Measurements from ENCODE around the gene AFAP1L2. TPM values are rescaled to one million over a fixed set of nuclear protein-coding genes. Genes with fewer than 3 reads are reported as not detected.

The AFAP1L2 gene
- total and polyA plus RNA-seq, 12 donors, result 2.9 to 5.0 (median 4.3) TPM

DNA sequence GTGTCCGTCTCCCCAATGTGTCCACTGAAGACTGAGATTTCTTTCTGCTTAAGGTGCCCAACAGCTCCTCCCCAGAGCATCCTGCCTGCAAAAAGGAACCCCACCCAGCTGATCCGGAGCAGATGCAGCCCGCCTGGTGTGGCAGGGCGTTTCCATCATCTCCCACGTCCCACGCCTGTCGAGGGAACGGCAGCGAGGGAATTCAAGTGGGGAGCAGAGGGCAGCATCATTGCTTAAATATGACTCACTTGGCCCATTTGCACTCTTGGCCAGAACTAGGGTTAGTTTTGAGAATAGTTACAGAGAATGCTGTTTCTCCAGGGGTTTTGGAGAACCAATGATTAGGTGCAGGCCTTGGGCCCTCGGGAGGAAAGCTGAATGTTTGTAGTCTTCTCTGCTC, 144.5 kb downstream of the AFAP1L2 start:
- no peaks in the 10 kb centered on the region for H3K27me3 ChIP-seq
- intact Hi-C loops (cut with DNase I), result loop anchor here in 2 of 10 donors (5.0 to 10.0 kb wide), 2 partner anchors 78 to 85 kb away; partner anchors contain the start of genes CCDC186 (in 1 of the 2) and TDRD1 (in 1 of the 2)
- H3K4me3 ChIP-seq, result no peak overlapping the region
- ATAC-seq (peak; percentile 42 to 91 (median 66)), DNase-seq (peak; percentile 42 to 52)
- H3K27ac ChIP-seq, result peak overlapping the region in 2 of 10 donors; percentile 31 to 41
- 70 to 74% methylated on average over 10 of the region's 10 CpGs for WGBS, 2 donors
- TF ChIP-seq, protein P1, sequence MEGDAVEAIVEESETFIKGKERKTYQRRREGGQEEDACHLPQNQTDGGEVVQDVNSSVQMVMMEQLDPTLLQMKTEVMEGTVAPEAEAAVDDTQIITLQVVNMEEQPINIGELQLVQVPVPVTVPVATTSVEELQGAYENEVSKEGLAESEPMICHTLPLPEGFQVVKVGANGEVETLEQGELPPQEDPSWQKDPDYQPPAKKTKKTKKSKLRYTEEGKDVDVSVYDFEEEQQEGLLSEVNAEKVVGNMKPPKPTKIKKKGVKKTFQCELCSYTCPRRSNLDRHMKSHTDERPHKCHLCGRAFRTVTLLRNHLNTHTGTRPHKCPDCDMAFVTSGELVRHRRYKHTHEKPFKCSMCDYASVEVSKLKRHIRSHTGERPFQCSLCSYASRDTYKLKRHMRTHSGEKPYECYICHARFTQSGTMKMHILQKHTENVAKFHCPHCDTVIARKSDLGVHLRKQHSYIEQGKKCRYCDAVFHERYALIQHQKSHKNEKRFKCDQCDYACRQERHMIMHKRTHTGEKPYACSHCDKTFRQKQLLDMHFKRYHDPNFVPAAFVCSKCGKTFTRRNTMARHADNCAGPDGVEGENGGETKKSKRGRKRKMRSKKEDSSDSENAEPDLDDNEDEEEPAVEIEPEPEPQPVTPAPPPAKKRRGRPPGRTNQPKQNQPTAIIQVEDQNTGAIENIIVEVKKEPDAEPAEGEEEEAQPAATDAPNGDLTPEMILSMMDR (IDR thresholded peaks at IDR 0.05), result no peak
- H3K9me3 ChIP-seq, result no peaks in the 10 kb centered on the region
- peaks cover 0 to 30% (median 18%) of the 10 kb centered on the region in 9 donors for H3K4me1 ChIP-seq
- no peaks in the 10 kb centered on the region for H3K36me3 ChIP-seq

DNA sequence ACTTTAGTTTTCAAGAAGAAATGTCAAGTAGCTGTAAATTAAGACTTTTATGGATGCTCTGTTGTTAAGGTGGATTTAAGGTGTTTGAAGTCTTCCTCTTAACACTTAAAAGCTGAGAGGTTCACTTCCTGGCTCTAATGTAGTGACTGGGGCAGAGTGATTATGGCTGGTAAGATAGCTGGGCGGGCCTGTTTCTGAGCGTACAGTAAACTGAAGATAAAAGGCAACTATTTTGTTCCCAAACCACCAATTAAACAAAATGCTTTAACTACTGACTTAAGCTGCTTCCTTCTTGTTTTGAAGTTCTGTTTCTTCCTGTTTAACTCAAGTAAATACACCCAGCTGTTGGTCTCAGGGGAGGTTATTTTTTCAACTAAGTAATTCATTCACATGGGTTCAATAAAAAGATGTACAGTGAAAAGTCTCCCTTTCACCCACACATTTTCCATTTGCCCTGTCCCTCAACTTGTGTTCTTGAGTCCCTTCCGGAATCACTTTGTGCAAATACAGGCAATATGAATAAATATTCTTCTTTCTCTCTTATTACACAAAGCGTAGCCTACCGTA, 145.9 kb downstream of the AFAP1L2 start:
- intact Hi-C loops (cut with DNase I), result no loop called here
- Histone ChIP-seq H3K27me3 (no peaks in the 10 kb centered on the region), H3K4me1 (peaks cover 0 to 28% (median 17%) of the 10 kb centered on the region in 9 donors), H3K9me3 (no peaks in the 10 kb centered on the region), H3K4me3 (no peak overlapping the region), H3K27ac (peak overlapping the region in 2 of 10 donors; percentile 6), H3K36me3 (no peaks in the 10 kb centered on the region)
- 78% methylated on average over 5 of the region's 5 CpGs for WGBS, 2 donors
- TF ChIP-seq, protein P1 (IDR thresholded peaks at IDR 0.05), result no peak
- ATAC-seq (no peak), DNase-seq (no peak)

DNA sequence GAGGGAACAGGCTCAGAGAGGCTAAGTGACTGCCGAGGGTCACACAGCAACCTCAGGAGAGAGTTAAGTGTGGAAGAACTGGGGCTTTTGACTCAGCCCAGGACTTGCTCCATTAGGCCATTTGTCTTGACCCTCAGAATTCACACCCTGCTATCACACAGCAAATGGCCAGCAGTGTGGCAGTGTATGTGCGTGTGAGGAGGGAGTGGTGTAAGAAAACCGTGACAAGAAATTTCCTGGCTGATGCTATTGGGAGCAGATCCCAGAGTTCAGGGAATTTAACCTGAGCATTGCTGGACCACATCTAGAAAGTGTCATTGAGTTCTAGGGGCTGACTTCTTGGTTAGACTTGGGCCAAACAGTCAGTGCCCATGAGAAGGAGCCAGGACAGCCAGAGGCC, 146.8 kb downstream of the AFAP1L2 start:
- H3K27me3 ChIP-seq, result no peaks in the 10 kb centered on the region
- DNase-seq (no peak), ATAC-seq (peak in 5 of 8 donors; percentile 18 to 46 (median 24))
- TF ChIP-seq, protein P1 (IDR thresholded peaks at IDR 0.05), result no peak
- intact Hi-C loops (cut with DNase I), result no loop called here
- H3K9me3 ChIP-seq, result no peaks in the 10 kb centered on the region
- H3K4me1 ChIP-seq, result peaks cover 0 to 28% (median 17%) of the 10 kb centered on the region in 9 donors
- no peaks in the 10 kb centered on the region for H3K36me3 ChIP-seq
- H3K27ac ChIP-seq, result no peak overlapping the region
- H3K4me3 ChIP-seq, result no peak overlapping the region
- 43 to 45% methylated on average over 3 of the region's 3 CpGs for WGBS, 2 donors

DNA sequence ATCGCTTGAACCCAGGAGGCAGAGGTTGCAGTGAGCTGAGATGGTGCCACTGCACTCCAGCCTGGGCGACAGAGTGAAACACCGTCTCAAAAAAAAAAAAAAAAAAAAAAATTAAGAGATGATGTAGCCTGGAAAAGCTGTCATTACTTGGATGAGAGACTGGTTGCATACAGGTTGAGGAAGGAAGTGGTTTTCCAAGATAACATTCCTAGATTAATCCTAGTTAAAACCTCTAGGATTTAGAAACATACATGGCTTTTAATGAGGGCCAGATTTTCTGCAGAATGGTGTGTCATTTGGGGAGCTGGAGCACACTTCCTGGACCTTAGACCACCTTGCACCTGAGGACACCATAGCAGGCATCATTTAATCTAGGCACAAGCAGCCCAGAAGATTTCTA, 147.5 kb downstream of the AFAP1L2 start:
- no peak overlapping the region for H3K27ac ChIP-seq
- no peak for ATAC-seq
- DNase-seq, result no peak
- 61 to 79% methylated on average over 3 of the region's 3 CpGs for WGBS, 2 donors
- H3K4me3 ChIP-seq, result no peak overlapping the region
- intact Hi-C loops (cut with DNase I), result no loop called here
- H3K36me3 ChIP-seq, result no peaks in the 10 kb centered on the region
- H3K27me3 ChIP-seq, result no peaks in the 10 kb centered on the region
- H3K4me1 ChIP-seq, result peaks cover 0 to 32% (median 17%) of the 10 kb centered on the region in 9 donors
- TF ChIP-seq, protein P1 (IDR thresholded peaks at IDR 0.05), result no peak
- no peaks in the 10 kb centered on the region for H3K9me3 ChIP-seq

All from heart right ventricle (tissue), 16 donors.